Keratinocyte (primary cell): ENCODE data around the gene ZNF581. TPM values are rescaled to one million over a fixed set of nuclear protein-coding genes. Genes with fewer than 3 reads are reported as not detected.

ENCODE experiments used
- DNase-seq: peaks from one replicate; pipeline ENCODE4 v3.0.0-alpha.2; 2011; ENCODE audit warnings: low read depth, missing footprints, low spot score
- FAIRE-seq: peaks from 2 replicates; lab custom pipeline; 2011; peaks lifted over from hg19 to GRCh38; lab: Jason Lieb, UNC
- H2AFZ ChIP-seq: 2 replicates; pipeline ENCODE4 v1.6.0; 2012; ENCODE audit warnings: low read length, control low read depth, inconsistent platforms; ENCODE audit not compliant: control insufficient read depth
- H3K27ac ChIP-seq: 2 replicates; pipeline ENCODE4 v1.5.1; 2011; ENCODE audit warnings: low read length; ENCODE audit not compliant: control insufficient read depth, insufficient read depth
- H3K27me3 ChIP-seq: 3 replicates; pipeline ENCODE4 v1.6.0; 2011; ENCODE audit warnings: low read length; ENCODE audit not compliant: control insufficient read depth, insufficient read depth; ENCODE audit errors: extremely low read depth
- H3K36me3 ChIP-seq, 2 experiments: 2 replicates in 1 of 2; 3 replicates in 1 of 2; pipeline ENCODE4 v1.5.1; 2011; ENCODE audit warnings: low read length in 2 of 2, mild to moderate bottlenecking in 1 of 2; ENCODE audit not compliant: control insufficient read depth in 2 of 2, insufficient read depth in 2 of 2; ENCODE audit errors: extremely low read depth in 1 of 2
- H3K4me1 ChIP-seq: 3 replicates; pipeline ENCODE4 v1.5.1; 2011; ENCODE audit warnings: low read length; ENCODE audit not compliant: control insufficient read depth, insufficient read depth; ENCODE audit errors: extremely low read depth
- H3K4me2 ChIP-seq: 3 replicates; pipeline ENCODE4 v1.6.0; 2011; ENCODE audit warnings: low read depth, low read length; ENCODE audit not compliant: control insufficient read depth, insufficient read depth; ENCODE audit errors: extremely low read depth
- H3K4me3 ChIP-seq, 3 experiments: fragments of 200-600 bp in 1 of 3; sonication (generic) in 1 of 3; 2 replicates in 2 of 3; 3 replicates in 1 of 3; pipeline ENCODE4 v1.5.1; 2011 to 2016; ENCODE audit warnings: low read length in 3 of 3, mild to moderate bottlenecking in 3 of 3, control low read depth in 2 of 3, inconsistent platforms in 1 of 3, low read depth in 1 of 3, mixed read lengths in 1 of 3, mixed run types in 1 of 3, moderate library complexity in 1 of 3; ENCODE audit not compliant: control insufficient read depth in 2 of 3, insufficient read depth in 2 of 3; ENCODE audit errors: extremely low read depth in 1 of 3
- H3K79me2 ChIP-seq: 2 replicates; pipeline ENCODE4 v1.6.0; 2012; ENCODE audit warnings: low read length; ENCODE audit not compliant: control insufficient read depth, insufficient read depth
- H3K9ac ChIP-seq: 3 replicates; pipeline ENCODE4 v1.6.0; 2011; ENCODE audit warnings: low read length; ENCODE audit not compliant: control insufficient read depth, insufficient read depth; ENCODE audit errors: extremely low read depth
- H3K9me1 ChIP-seq: 3 replicates; pipeline ENCODE4 v1.6.0; 2011; ENCODE audit warnings: low read length; ENCODE audit not compliant: control insufficient read depth, insufficient read depth; ENCODE audit errors: extremely low read depth
- H3K9me3 ChIP-seq: 2 replicates; pipeline ENCODE4 v1.5.1; 2012; ENCODE audit warnings: low read depth, low read length; ENCODE audit not compliant: control insufficient read depth
- H4K20me1 ChIP-seq: 3 replicates; pipeline ENCODE4 v1.6.0; 2011; ENCODE audit warnings: low read length; ENCODE audit not compliant: control insufficient read depth, insufficient read depth; ENCODE audit errors: extremely low read depth
- EZH2 ChIP-seq: IDR thresholded peaks from one replicate; pipeline ENCODE4 v1.6.1; 2012; ENCODE audit warnings: inconsistent platforms, mild to moderate bottlenecking, low read length, moderate library complexity
- dilution Hi-C: fragments of 300-500 bp; cut with MboI; formaldehyde crosslinking; loops from one replicate; pipeline ENCODE4 v1.7.0; 2020; ENCODE audit warnings: low sequenced_read_pairs; ENCODE audit not compliant: extremely low pct_ligation_motif_present
- polyA plus RNA-seq, 5 experiments: library from polyadenylated mRNA; depleted of rRNA in 3 of 5; stranded (reverse) in 3 of 5; stranded (forward) in 1 of 5; unstranded in 1 of 5; fragments of >200 nt; gene quantifications; 1 replicate in 1 of 5; 2 replicates in 3 of 5; 3 replicates in 1 of 5; pipeline versions ENCODE4 v1.2.1 to v1.2.3, GENCODE V29; 2011 to 2012; ENCODE audit warnings: missing spikeins in 2 of 5, low read depth in 1 of 5, low replicate concordance in 1 of 5
- TF ChIP-seq, protein P1 (sequence below), 3 experiments: IDR thresholded peaks in 1 of 3; conservative IDR thresholded peaks in 1 of 3; optimal IDR thresholded peaks in 1 of 3; 2 replicates in 2 of 3; 3 replicates in 1 of 3; pipeline versions ENCODE3 to v1.5.1; 2011; ENCODE audit warnings: low read length in 3 of 3, mild to moderate bottlenecking in 3 of 3, moderate library complexity in 2 of 3, control low read depth in 1 of 3, inconsistent platforms in 1 of 3; ENCODE audit not compliant: insufficient read depth in 2 of 3; ENCODE audit errors: extremely low read depth in 1 of 3

ZNF581 gene
- polyA plus RNA-seq, 1 donor (not counting 4 experiments of a cell fraction or from before 2014, with no cell fraction given), result 14.8 TPM

DNA sequence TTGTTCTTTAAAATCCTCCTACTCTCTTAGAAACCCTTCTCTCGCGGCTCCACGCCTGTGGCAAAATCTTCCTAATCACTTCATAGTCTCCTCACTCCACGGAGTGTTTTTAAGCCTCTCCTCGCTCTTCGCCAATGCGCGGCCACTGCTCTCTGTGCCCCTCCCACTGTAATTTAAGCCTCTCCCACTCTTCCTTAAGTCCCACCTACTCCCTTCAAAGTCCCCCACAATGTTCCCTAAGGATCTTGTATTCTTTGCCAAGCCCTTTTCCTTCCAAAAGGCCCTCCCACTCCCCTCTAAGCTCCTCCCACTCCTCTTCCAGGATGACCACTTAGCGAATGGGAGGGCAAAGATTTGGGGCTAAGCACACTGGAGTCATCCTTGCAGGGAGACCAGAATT, 45.4 kb upstream of the ZNF581 start:
- Histone ChIP-seq H3K79me2 (no peaks in the 10 kb centered on the region), H3K4me2 (no peak overlapping the region)
- FAIRE-seq, result no peak

GRCh38 chr19:55598719-55599467, 44.6 kb upstream of the ZNF581 start:
- Histone ChIP-seq H3K9me1 (no peaks in the 10 kb centered on the region), H3K4me1 (peaks cover 9% of the 10 kb centered on the region), H3K4me2 (peak overlapping the region; percentile 41), H3K27me3 (no peaks in the 10 kb centered on the region), H4K20me1 (no peaks in the 10 kb centered on the region), H3K4me3 (peak overlapping the region; percentile 57 to 75 (median 72)), H3K27ac (peak overlapping the region; percentile 97), H2AFZ (peak overlapping the region; percentile 56), H3K9me3 (no peaks in the 10 kb centered on the region), H3K79me2 (no peaks in the 10 kb centered on the region), H3K9ac (peak overlapping the region; percentile 95), H3K36me3 (peaks cover 5 to 9% of the 10 kb centered on the region in 2 experiments)
- TF ChIP-seq, protein P1, sequence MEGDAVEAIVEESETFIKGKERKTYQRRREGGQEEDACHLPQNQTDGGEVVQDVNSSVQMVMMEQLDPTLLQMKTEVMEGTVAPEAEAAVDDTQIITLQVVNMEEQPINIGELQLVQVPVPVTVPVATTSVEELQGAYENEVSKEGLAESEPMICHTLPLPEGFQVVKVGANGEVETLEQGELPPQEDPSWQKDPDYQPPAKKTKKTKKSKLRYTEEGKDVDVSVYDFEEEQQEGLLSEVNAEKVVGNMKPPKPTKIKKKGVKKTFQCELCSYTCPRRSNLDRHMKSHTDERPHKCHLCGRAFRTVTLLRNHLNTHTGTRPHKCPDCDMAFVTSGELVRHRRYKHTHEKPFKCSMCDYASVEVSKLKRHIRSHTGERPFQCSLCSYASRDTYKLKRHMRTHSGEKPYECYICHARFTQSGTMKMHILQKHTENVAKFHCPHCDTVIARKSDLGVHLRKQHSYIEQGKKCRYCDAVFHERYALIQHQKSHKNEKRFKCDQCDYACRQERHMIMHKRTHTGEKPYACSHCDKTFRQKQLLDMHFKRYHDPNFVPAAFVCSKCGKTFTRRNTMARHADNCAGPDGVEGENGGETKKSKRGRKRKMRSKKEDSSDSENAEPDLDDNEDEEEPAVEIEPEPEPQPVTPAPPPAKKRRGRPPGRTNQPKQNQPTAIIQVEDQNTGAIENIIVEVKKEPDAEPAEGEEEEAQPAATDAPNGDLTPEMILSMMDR (optimal IDR thresholded peaks at IDR 0.05 in 1 of 3, IDR thresholded peaks at IDR 0.05 in 1 of 3, conservative IDR thresholded peaks at IDR 0.05 in 1 of 3; ENCODE audit: extremely low read depth in 1 of 3, insufficient read depth in 2 of 3, low read length in 3 of 3), result no peak
- TF ChIP-seq EZH2, result no peak
- no peak for FAIRE-seq
- dilution Hi-C loops, result no loop called here
- peak; percentile 95 for DNase-seq

More for the DNA sequence above, 45.4 kb upstream of the ZNF581 start:
- Histone ChIP-seq H3K27ac (no peak overlapping the region), H4K20me1 (no peaks in the 10 kb centered on the region), H3K36me3 (peaks cover 5 to 9% of the 10 kb centered on the region in 2 experiments), H3K9me1 (no peaks in the 10 kb centered on the region), H3K9ac (no peak overlapping the region), H3K27me3 (no peaks in the 10 kb centered on the region), H3K9me3 (no peaks in the 10 kb centered on the region), H3K4me3 (no peak overlapping the region), H2AFZ (no peak overlapping the region), H3K4me1 (peaks cover 9% of the 10 kb centered on the region)
- dilution Hi-C loops, result no loop called here
- TF ChIP-seq, protein P1 (optimal IDR thresholded peaks at IDR 0.05 in 1 of 3, IDR thresholded peaks at IDR 0.05 in 1 of 3, conservative IDR thresholded peaks at IDR 0.05 in 1 of 3; ENCODE audit: extremely low read depth in 1 of 3, insufficient read depth in 2 of 3, low read length in 3 of 3), result no peak
- TF ChIP-seq EZH2, result no peak
- DNase-seq, result no peak
